ENCODE measurements around the gene N4BP2L2.

The N4BP2L2 gene

DNA sequence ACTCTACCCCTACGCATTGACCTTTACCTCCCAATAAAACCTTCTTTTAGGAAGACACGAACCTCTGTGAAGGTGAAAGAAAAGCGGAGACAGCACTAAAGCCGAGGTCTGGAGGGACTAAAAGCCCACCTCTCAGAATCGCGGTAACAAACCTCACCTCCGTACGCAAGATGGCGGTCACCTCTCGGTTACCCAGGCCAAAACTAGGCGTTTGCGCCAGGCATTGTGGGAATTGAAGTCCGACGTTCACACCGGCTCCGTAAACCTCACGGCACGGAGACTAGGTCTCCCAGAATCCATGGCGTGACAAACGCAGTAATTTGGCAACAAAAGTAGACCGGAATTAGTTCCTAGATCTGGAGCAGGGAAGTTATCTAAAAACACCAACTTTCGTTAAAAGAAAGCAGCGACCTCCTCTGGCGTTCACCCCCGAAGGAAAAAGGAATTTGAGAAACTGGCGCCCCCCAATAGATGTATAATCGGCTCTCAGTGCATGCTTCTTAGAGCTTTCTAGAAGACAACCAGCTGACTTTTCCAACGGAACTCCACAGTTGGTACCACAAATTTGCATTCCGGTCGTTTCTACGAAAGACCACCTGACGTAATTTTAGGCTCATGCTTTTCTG is at the start of gene N4BP2L2:
N4BP2L2 (minus strand) TSS at position 175 of the 626 bp plus-strand sequence. CDS start 1,768 bp downstream, outside the sequence.
- Histone ChIP-seq H3K9ac (ENCODE audit: low read depth, low read length) (peak within 1 kb of the TSS; percentile 81), H4K20me1 (ENCODE audit: insufficient read depth, low read length) (peaks cover 5% of the 10 kb centered on the region; the same call in 1 of the 2 replicates), H3K4me2 (ENCODE audit: insufficient read depth, low read length) (peak within 1 kb of the TSS; percentile 82), H3K36me3 (ENCODE audit: insufficient read depth, low read length) (peaks cover 24% of the 10 kb centered on the region), H3K4me3 (ENCODE audit: low read depth in 1 of 2, low read length in 2 of 2) (peak within 1 kb of the TSS; percentile 79 to 89), H2AFZ (ENCODE audit: low read depth, low read length) (peak within 1 kb of the TSS; percentile 96), H3K9me3 (ENCODE audit: insufficient read depth, low read length, severe bottlenecking) (no peaks in the 10 kb centered on the region), H3K79me2 (ENCODE audit: insufficient read depth, low read length) (peaks cover 49% of the 10 kb centered on the region), H3K27ac (ENCODE audit: low read length) (peak within 1 kb of the TSS; percentile 97), H3K27me3 (ENCODE audit: insufficient read depth, low read length, poor library complexity) (no peaks in the 10 kb centered on the region), H3K4me1 (ENCODE audit: insufficient read depth, low read length) (peaks cover 51% of the 10 kb centered on the region)
- no peak for TF ChIP-seq EZH2 (IDR thresholded peaks at IDR 0.05; ENCODE audit: borderline replicate concordance, low read depth, low read length, severe bottlenecking)
- TF ChIP-seq, protein P1, sequence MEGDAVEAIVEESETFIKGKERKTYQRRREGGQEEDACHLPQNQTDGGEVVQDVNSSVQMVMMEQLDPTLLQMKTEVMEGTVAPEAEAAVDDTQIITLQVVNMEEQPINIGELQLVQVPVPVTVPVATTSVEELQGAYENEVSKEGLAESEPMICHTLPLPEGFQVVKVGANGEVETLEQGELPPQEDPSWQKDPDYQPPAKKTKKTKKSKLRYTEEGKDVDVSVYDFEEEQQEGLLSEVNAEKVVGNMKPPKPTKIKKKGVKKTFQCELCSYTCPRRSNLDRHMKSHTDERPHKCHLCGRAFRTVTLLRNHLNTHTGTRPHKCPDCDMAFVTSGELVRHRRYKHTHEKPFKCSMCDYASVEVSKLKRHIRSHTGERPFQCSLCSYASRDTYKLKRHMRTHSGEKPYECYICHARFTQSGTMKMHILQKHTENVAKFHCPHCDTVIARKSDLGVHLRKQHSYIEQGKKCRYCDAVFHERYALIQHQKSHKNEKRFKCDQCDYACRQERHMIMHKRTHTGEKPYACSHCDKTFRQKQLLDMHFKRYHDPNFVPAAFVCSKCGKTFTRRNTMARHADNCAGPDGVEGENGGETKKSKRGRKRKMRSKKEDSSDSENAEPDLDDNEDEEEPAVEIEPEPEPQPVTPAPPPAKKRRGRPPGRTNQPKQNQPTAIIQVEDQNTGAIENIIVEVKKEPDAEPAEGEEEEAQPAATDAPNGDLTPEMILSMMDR (IDR thresholded peaks at IDR 0.05; ENCODE audit: borderline replicate concordance, extremely low read depth, low read length, poor library complexity, severe bottlenecking), result peak; percentile 63
- DNase-seq (peak; percentile 95), ATAC-seq (ENCODE audit: insufficient read depth, low read depth) (peak; percentile 96)

DNA sequence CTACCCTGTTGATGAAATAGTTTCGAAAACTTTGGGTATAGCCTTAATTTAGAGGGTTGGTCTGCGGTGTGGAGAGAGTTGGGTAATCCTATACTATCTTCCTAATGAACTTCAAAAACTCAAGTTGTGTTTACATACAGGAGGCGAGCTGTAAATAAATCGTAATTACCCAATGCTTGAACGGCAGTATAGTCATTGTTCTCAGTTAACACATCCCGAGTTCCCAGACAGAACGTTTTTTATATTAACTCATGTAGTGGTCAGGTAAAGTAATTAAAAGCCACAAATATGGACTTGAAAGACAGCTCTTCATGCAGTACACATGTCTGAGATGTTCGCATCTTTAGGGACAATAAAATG is 49.2 kb upstream of the N4BP2L2 start:
- Histone ChIP-seq H2AFZ (ENCODE audit: low read depth, low read length) (peak overlapping the region; percentile 76), H3K27ac (ENCODE audit: low read length) (peak overlapping the region; percentile 95)
- ATAC-seq (ENCODE audit: insufficient read depth, low read depth), result no peak

DNA sequence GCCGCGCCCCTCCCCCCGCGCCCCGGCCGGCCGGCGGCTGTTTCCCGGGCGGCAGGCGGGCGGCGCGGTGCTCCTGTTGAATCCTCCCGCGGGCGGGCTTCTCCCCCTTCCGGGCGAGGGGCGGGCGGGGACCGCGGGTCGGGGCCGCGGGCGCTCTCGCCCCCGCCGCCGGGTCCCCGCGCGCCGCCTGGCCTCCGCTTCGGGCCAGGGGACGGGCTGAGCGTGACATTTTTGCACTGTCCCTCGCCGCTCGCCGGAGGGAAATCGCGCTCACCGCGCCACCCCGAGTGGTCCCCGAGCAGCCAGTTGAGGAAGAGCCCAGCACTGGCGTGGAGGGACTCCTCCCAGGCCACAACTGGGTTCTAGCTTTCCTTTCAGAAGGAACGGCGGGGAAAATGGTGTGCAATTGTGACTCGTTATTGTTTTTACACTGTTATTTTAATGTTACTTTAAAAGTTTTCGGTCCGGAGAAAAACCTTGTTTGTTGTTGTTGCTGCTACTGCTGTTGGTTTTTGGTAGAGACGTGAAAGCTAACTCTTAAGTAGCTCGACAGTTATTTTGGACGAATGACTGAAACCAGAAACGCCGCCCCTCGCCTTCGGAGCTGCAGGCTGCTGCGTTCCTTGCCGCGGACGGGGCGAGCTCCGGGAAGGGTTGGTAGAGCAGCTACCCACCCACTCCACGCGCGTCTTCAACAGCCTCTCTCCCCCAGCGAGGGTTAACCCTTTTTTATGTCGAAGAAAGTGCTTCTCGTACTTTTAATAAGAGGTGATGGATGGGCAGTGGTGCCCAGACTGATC is 48.6 kb upstream of the N4BP2L2 start:
- Histone ChIP-seq H3K4me3 (ENCODE audit: low read depth in 1 of 2, low read length in 2 of 2) (peak overlapping the region; percentile 77 to 96), H2AFZ (ENCODE audit: low read depth, low read length) (peak overlapping the region; percentile 76), H3K9me3 (ENCODE audit: insufficient read depth, low read length, severe bottlenecking) (no peaks in the 10 kb centered on the region), H3K27ac (ENCODE audit: low read length) (peak overlapping the region; percentile 95), H3K9ac (ENCODE audit: low read depth, low read length) (peak overlapping the region; percentile 86), H4K20me1 (ENCODE audit: insufficient read depth, low read length) (peaks cover 44% of the 10 kb centered on the region), H3K79me2 (ENCODE audit: insufficient read depth, low read length) (peaks cover 55% of the 10 kb centered on the region), H3K36me3 (ENCODE audit: insufficient read depth, low read length) (peaks cover 3% of the 10 kb centered on the region; the same call in 1 of the 2 replicates), H3K4me1 (ENCODE audit: insufficient read depth, low read length) (peaks cover 37% of the 10 kb centered on the region), H3K4me2 (ENCODE audit: insufficient read depth, low read length) (peak overlapping the region; percentile 85), H3K27me3 (ENCODE audit: insufficient read depth, low read length, poor library complexity) (no peaks in the 10 kb centered on the region)
- ATAC-seq (ENCODE audit: insufficient read depth, low read depth) (peak; percentile 36), DNase-seq (peak; percentile 71)
- TF ChIP-seq, protein P1 (IDR thresholded peaks at IDR 0.05; ENCODE audit: borderline replicate concordance, extremely low read depth, low read length, poor library complexity, severe bottlenecking), result peak; percentile 1
- no peak for TF ChIP-seq EZH2 (IDR thresholded peaks at IDR 0.05; ENCODE audit: borderline replicate concordance, low read depth, low read length, severe bottlenecking)

More for the DNA sequence above, 49.2 kb upstream of the N4BP2L2 start:
- peak overlapping the region; percentile 85 for H3K4me2 ChIP-seq (ENCODE audit: insufficient read depth, low read length)
- H3K9ac ChIP-seq (ENCODE audit: low read depth, low read length), result peak overlapping the region; percentile 86
- DNase-seq, result no peak
- H3K4me1 ChIP-seq (ENCODE audit: insufficient read depth, low read length), result peaks cover 37% of the 10 kb centered on the region
- peak overlapping the region; percentile 77 to 96 for H3K4me3 ChIP-seq (ENCODE audit: low read depth in 1 of 2, low read length in 2 of 2)
- TF ChIP-seq, protein P1 (IDR thresholded peaks at IDR 0.05; ENCODE audit: borderline replicate concordance, extremely low read depth, low read length, poor library complexity, severe bottlenecking), result no peak
- TF ChIP-seq EZH2 (IDR thresholded peaks at IDR 0.05; ENCODE audit: borderline replicate concordance, low read depth, low read length, severe bottlenecking), result no peak
- no peaks in the 10 kb centered on the region for H3K9me3 ChIP-seq (ENCODE audit: insufficient read depth, low read length, severe bottlenecking)
- peaks cover 3% of the 10 kb centered on the region for H3K36me3 ChIP-seq (ENCODE audit: insufficient read depth, low read length)
- no peaks in the 10 kb centered on the region for H3K27me3 ChIP-seq (ENCODE audit: insufficient read depth, low read length, poor library complexity)
- peaks cover 50% of the 10 kb centered on the region for H4K20me1 ChIP-seq (ENCODE audit: insufficient read depth, low read length)
- H3K79me2 ChIP-seq (ENCODE audit: insufficient read depth, low read length), result peaks cover 61% of the 10 kb centered on the region
